ENCODE results near the gene WDR93.

DNA sequence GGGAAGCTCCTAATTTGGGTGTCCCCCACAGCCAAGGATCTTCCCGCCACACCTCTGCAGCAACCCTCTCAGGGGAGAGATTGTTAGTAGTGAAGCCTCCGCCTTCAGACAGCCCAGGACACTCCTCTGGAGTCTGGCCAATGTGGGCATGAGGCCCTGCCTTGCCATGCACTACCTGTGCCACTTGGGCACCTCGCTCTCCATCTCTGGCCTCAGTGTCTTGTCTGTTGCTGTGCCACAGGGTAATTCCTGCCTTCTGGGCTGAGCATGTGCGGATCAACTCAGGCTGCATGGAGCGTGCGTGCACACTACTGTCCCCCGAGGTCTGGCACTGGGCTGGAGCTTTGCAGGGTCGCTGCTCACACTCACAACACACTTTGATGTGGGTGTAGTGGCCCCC is 68.4 kb downstream of the WDR93 start:
- TF ChIP-seq, protein P1, sequence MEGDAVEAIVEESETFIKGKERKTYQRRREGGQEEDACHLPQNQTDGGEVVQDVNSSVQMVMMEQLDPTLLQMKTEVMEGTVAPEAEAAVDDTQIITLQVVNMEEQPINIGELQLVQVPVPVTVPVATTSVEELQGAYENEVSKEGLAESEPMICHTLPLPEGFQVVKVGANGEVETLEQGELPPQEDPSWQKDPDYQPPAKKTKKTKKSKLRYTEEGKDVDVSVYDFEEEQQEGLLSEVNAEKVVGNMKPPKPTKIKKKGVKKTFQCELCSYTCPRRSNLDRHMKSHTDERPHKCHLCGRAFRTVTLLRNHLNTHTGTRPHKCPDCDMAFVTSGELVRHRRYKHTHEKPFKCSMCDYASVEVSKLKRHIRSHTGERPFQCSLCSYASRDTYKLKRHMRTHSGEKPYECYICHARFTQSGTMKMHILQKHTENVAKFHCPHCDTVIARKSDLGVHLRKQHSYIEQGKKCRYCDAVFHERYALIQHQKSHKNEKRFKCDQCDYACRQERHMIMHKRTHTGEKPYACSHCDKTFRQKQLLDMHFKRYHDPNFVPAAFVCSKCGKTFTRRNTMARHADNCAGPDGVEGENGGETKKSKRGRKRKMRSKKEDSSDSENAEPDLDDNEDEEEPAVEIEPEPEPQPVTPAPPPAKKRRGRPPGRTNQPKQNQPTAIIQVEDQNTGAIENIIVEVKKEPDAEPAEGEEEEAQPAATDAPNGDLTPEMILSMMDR (IDR thresholded peaks at IDR 0.05) = no peak
- no peak for TF ChIP-seq POLR2A (IDR thresholded peaks at IDR 0.05)
